Tongue (tissue), 2 donors: Measurements from ENCODE around the gene HNRNPM. TPM values are rescaled to one million over a fixed set of nuclear protein-coding genes. Genes with fewer than 3 reads are reported as not detected.

Experiments used
- DNase-seq: peaks from one replicate; pipeline ENCODE4 v3.0.0-alpha.2; 2015
- total RNA-seq: library from RNA; depleted of rRNA; stranded (reverse); fragments of >200 nt; gene quantifications from one replicate; pipeline ENCODE4 v1.2.3, GENCODE V29; 2014

HNRNPM gene
- total RNA-seq, 1 donor from 2014 or later, result 125 TPM

GRCh38 chr19:8460516-8461298 lies 15.9 kb downstream of the HNRNPM start:
- DNase-seq, result no peak

GRCh38 chr19:8461376-8461775 lies 16.6 kb downstream of the HNRNPM start:
- peak; percentile 65 for DNase-seq

GRCh38 chr19:8461891-8462290 lies 17.1 kb downstream of the HNRNPM start:
- DNase-seq, result no peak

- DNase-seq, result no peak
Observed at GRCh38 chr19:8462571-8462970, 17.8 kb downstream of the HNRNPM start.

- DNase-seq, result no peak
Observed at GRCh38 chr19:8463365-8463764, 18.6 kb downstream of the HNRNPM start.

GRCh38 chr19:8466018-8466417 lies 21.2 kb downstream of the HNRNPM start:
- no peak for DNase-seq

- DNase-seq, result no peak
Observed at GRCh38 chr19:8468124-8468523, 23.3 kb downstream of the HNRNPM start.

GRCh38 chr19:8468761-8469373 lies 24.1 kb downstream of the HNRNPM start:
- DNase-seq, result no peak

- DNase-seq, result no peak
Observed at GRCh38 chr19:8469613-8470368, 25.0 kb downstream of the HNRNPM start.

GRCh38 chr19:8473648-8474476 lies 29.1 kb downstream of the HNRNPM start:
- no peak for DNase-seq

- DNase-seq, result no peak
Observed at GRCh38 chr19:8475005-8475404, 30.2 kb downstream of the HNRNPM start.

GRCh38 chr19:8476524-8476923 lies 31.7 kb downstream of the HNRNPM start:
- DNase-seq, result no peak

- no peak for DNase-seq
Observed at GRCh38 chr19:8477889-8478288, 33.1 kb downstream of the HNRNPM start.

GRCh38 chr19:8478598-8478997 lies 33.8 kb downstream of the HNRNPM start:
- no peak for DNase-seq

- no peak for DNase-seq
Observed at GRCh38 chr19:8481201-8481600, 36.4 kb downstream of the HNRNPM start.

- no peak for DNase-seq
Observed at GRCh38 chr19:8481616-8482015, 36.8 kb downstream of the HNRNPM start.

GRCh38 chr19:8482696-8483095 lies 37.9 kb downstream of the HNRNPM start:
- DNase-seq, result no peak

- no peak for DNase-seq
Observed at GRCh38 chr19:8483165-8483564, 38.4 kb downstream of the HNRNPM start.

GRCh38 chr19:8484331-8484894 lies 39.6 kb downstream of the HNRNPM start:
- no peak for DNase-seq

- DNase-seq, result no peak
Observed at GRCh38 chr19:8485561-8486371, 41.0 kb downstream of the HNRNPM start.

GRCh38 chr19:8486661-8487136 lies 41.9 kb downstream of the HNRNPM start:
- DNase-seq, result no peak
